Prostate gland (tissue), 2 donors: ENCODE data around the gene TGM2. TPM values are rescaled to one million over a fixed set of nuclear protein-coding genes. Genes with fewer than 3 reads are reported as not detected.

Experiments used
- DNase-seq: peaks from one replicate; pipeline ENCODE4 v3.0.0-alpha.2; 2019; ENCODE audit warnings: low spot score
- H3K27ac ChIP-seq, 2 donors: fragments of 200-600 bp; sonication (generic); 2 replicates each; pipeline ENCODE4 v1.5.1; 2017 to 2019
- H3K27me3 ChIP-seq: fragments of 200-600 bp; sonication (generic); replicated peaks from 2 replicates; pipeline ENCODE4 v1.5.1; 2019; ENCODE audit not compliant: insufficient read depth
- H3K36me3 ChIP-seq, 2 donors: fragments of 200-600 bp; sonication (generic); 1 replicate in 1 of 2; 2 replicates in 1 of 2; pipeline versions ENCODE4 v1.5.1 to v1.8.1; 2017 to 2019
- H3K4me1 ChIP-seq: fragments of 200-600 bp; sonication (generic); replicated peaks from 2 replicates; pipeline ENCODE4 v1.5.1; 2019
- H3K4me3 ChIP-seq, 2 donors: fragments of 200-600 bp; sonication (generic); 2 replicates each; pipeline ENCODE4 v1.5.1; 2017 to 2019
- H3K9me3 ChIP-seq: fragments of 200-600 bp; sonication (generic); 2 replicates; pipeline ENCODE4 v1.5.1; 2017
- POLR2A ChIP-seq: fragments of 450-650 bp; IDR thresholded peaks from one replicate; pipeline ENCODE4 v1.6.1; 2016; ENCODE audit warnings: antibody characterized with exemption, mild to moderate bottlenecking
- POLR2AphosphoS5 ChIP-seq: sonication (generic); formaldehyde crosslinking; IDR thresholded peaks from one replicate; pipeline ENCODE4 v1.6.1; 2017; ENCODE audit warnings: antibody characterized with exemption
- WGBS: methylation state at CpG from one replicate; pipeline ENCODE4 v1.1.5; 2018; 5-methylcytosine and 5-hydroxymethylcytosine counted together
- intact Hi-C: fragments of 100-400 bp; cut with DNase I; formaldehyde crosslinking; loops from one replicate; pipeline ENCODE4 v1.14.2; 2022
- total RNA-seq, 2 donors: library from RNA; depleted of rRNA; stranded (reverse); fragments of >200 nt; gene quantifications; one replicate each; pipeline ENCODE4 v1.1.0, GENCODE V29; 2016
- TF ChIP-seq, protein P1 (sequence below), 4 experiments: fragments of 200-600 bp in 2 of 4; fragments of 450-650 bp in 2 of 4; sonication (generic) in 2 of 4; IDR thresholded peaks; 1 replicate in 3 of 4; 2 replicates in 1 of 4; pipeline ENCODE4 v1.5.1; 2016 to 2019; ENCODE audit warnings: antibody characterized with exemption in 4 of 4, mild to moderate bottlenecking in 2 of 4, moderate library complexity in 2 of 4

Gene TGM2
- total RNA-seq, 2 donors from 2014 or later, result 39.6 to 157 TPM

DNA sequence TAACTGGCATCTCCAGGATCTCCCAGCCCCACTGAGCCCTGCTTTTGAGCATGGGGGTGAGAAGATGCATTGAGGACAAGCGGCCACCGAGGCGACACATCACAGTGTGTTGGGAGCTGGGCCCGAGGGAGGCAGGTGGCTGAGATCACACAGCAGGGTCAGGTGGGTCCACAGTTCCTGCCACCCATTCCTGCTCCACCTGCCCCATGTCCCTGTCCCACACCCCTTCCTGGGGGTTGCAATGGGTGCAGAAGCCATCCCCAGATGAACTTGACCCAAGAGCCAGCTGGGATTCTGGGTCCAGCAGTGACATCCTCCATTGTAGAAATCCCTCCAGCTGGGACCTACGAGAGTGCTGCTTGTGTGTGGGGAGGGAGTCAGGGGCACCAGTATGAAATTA, 1.0 kb downstream of the TGM2 start:
- H3K4me3 ChIP-seq, result peak overlapping the region; percentile 30 to 43
- H3K36me3 ChIP-seq, result no peaks in the 10 kb centered on the region
- DNase-seq, result no peak
- H3K9me3 ChIP-seq, result no peaks in the 10 kb centered on the region
- 91% methylated on average over 5 of the region's 5 CpGs for WGBS
- peak overlapping the region in 1 of 2 donors; percentile 55 for H3K27ac ChIP-seq
- peaks cover 2% of the 10 kb centered on the region for H3K4me1 ChIP-seq
- no peaks in the 10 kb centered on the region for H3K27me3 ChIP-seq
- intact Hi-C loops, result loop anchor here (2.0 to 5.0 kb wide), 2 partner anchors 55 to 87 kb away; no protein-coding TSS in a partner anchor
- TF ChIP-seq POLR2AphosphoS5, result no peak
- TF ChIP-seq, protein P1, sequence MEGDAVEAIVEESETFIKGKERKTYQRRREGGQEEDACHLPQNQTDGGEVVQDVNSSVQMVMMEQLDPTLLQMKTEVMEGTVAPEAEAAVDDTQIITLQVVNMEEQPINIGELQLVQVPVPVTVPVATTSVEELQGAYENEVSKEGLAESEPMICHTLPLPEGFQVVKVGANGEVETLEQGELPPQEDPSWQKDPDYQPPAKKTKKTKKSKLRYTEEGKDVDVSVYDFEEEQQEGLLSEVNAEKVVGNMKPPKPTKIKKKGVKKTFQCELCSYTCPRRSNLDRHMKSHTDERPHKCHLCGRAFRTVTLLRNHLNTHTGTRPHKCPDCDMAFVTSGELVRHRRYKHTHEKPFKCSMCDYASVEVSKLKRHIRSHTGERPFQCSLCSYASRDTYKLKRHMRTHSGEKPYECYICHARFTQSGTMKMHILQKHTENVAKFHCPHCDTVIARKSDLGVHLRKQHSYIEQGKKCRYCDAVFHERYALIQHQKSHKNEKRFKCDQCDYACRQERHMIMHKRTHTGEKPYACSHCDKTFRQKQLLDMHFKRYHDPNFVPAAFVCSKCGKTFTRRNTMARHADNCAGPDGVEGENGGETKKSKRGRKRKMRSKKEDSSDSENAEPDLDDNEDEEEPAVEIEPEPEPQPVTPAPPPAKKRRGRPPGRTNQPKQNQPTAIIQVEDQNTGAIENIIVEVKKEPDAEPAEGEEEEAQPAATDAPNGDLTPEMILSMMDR (IDR thresholded peaks at IDR 0.05), result no peak
- TF ChIP-seq POLR2A, result no peak

DNA sequence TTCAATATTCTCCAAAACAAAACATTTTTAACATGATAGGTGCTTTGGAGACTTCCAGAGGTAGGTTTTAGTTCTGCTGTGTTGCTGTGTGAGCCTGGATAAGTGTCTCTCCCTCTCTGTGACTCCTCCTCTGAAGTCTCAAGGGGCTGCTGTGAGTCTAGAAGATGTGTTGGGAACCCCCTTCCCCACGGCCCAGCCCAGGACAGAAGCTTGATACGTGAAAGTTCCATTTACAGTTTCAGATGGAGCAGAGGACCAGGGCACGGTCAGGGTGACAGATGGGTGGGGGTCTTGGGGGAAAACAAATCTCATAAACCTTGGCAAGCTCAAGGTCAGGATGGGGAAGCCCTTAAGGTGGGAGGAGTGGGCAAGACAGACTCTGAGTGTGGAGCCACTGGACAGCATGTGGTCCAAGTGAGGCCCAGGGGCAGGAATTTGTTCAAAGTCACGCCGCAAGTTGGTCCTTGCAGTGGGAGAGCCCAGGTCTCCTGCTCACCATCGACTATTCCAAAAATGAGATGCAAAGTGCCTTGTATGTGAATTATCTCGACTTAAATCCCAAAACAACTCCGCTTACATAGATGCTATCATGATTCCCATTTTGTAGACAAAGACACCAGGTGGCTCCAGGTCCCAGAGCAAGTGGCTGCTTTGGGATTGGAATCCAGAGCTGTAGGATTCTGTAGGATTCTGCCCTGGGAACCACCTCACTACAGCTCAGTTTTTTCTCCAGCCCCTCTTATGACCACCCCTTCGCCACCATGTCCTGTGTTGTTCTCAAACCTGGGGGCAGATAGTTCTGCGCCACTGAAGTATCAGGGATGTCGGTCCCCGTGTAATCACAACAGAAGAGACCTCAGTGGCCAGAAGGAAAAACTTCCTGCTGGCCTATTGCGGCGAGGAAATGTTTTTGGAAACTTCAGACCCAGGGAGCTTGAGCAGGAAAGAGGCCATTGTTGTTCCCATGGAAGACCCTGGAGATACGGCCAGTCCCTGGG, 1.9 kb downstream of the TGM2 start:
- TF ChIP-seq, protein P1 (IDR thresholded peaks at IDR 0.05), result no peak
- no peak for TF ChIP-seq POLR2AphosphoS5
- no peak for TF ChIP-seq POLR2A
- no peak overlapping the region for H3K4me3 ChIP-seq

DNA sequence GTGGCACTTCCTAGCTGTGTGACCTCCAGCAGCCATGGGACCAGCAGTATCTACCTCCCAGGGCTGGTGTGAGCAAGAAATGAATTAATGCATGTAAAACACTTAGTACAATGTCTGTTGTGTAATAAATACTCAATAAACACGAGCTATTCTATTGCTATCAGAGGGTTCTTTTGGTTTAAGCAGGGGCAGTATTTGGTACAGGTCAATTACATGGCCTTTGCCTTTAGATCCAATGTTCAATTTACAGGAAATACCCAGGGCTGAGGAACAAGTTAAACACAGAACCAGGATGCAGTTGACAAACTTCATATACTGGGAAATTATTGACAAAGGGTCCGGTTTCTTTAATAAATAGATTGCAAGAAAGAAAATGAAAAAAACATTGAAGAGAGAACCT, 2.9 kb downstream of the TGM2 start:
- H3K4me1 ChIP-seq, result peaks cover 2% of the 10 kb centered on the region
- WGBS, result 53% methylated on average over 2 of the region's 2 CpGs

More for the DNA sequence above, 1.9 kb downstream of the TGM2 start:
- peaks cover 2% of the 10 kb centered on the region for H3K4me1 ChIP-seq
- H3K9me3 ChIP-seq, result no peaks in the 10 kb centered on the region
- no peaks in the 10 kb centered on the region for H3K36me3 ChIP-seq
- DNase-seq, result no peak
- 76% methylated on average over 15 of the region's 15 CpGs for WGBS
- peak overlapping the region in 1 of 2 donors; percentile 55 for H3K27ac ChIP-seq
- no peaks in the 10 kb centered on the region for H3K27me3 ChIP-seq
- intact Hi-C loops, result loop anchor here (5.0 kb wide), 1 partner anchor 86 kb away; no protein-coding TSS in a partner anchor

DNA sequence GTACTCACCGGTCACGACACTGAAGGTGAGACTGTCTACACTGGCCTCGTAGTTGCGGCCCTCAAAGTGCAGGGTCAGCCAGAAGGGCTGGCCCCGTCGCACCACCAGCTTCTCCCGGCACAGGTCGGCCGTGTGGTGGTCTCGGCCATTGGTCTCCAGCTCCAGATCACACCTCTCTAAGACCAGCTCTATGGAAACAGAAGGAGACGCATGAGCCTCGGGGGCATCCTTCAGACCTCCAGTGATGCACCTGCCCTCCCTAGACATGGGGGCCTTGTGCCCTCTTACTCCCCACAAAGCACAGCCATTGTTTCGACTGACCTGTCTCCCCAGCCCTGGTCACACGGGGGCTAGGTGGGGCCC, 3.7 kb downstream of the TGM2 start:
- WGBS, result 91% methylated on average over 7 of the region's 14 CpGs
- intact Hi-C loops, result loop anchor here (5.0 kb wide), 1 partner anchor 84 kb away; no protein-coding TSS in a partner anchor
- no peaks in the 10 kb centered on the region for H3K9me3 ChIP-seq
- H3K36me3 ChIP-seq, result no peaks in the 10 kb centered on the region
- no peaks in the 10 kb centered on the region for H3K27me3 ChIP-seq
- H3K27ac ChIP-seq, result no peak overlapping the region
- H3K4me3 ChIP-seq, result no peak overlapping the region
- H3K4me1 ChIP-seq, result peaks cover 2% of the 10 kb centered on the region
- no peak for DNase-seq
- TF ChIP-seq, protein P1 (IDR thresholded peaks at IDR 0.05), result no peak

More for the DNA sequence above, 2.9 kb downstream of the TGM2 start:
- Histone ChIP-seq H3K36me3 (no peaks in the 10 kb centered on the region), H3K9me3 (no peaks in the 10 kb centered on the region), H3K4me3 (no peak overlapping the region), H3K27ac (no peak overlapping the region), H3K27me3 (no peaks in the 10 kb centered on the region)
- intact Hi-C loops, result loop anchor here (5.0 kb wide), 1 partner anchor 85 kb away; no protein-coding TSS in a partner anchor
- DNase-seq, result no peak
- TF ChIP-seq, protein P1 (IDR thresholded peaks at IDR 0.05), result no peak
- no peak for TF ChIP-seq POLR2A
- no peak for TF ChIP-seq POLR2AphosphoS5
